Fibroblast of peridontal ligament (primary cell): ENCODE measurements around the gene LINC01488.

Experiments used
- DNase-seq: peaks from one replicate; pipeline ENCODE4 v3.0.0-alpha.2; 2010; ENCODE audit errors: extremely low read depth

LINC01488 gene

DNA sequence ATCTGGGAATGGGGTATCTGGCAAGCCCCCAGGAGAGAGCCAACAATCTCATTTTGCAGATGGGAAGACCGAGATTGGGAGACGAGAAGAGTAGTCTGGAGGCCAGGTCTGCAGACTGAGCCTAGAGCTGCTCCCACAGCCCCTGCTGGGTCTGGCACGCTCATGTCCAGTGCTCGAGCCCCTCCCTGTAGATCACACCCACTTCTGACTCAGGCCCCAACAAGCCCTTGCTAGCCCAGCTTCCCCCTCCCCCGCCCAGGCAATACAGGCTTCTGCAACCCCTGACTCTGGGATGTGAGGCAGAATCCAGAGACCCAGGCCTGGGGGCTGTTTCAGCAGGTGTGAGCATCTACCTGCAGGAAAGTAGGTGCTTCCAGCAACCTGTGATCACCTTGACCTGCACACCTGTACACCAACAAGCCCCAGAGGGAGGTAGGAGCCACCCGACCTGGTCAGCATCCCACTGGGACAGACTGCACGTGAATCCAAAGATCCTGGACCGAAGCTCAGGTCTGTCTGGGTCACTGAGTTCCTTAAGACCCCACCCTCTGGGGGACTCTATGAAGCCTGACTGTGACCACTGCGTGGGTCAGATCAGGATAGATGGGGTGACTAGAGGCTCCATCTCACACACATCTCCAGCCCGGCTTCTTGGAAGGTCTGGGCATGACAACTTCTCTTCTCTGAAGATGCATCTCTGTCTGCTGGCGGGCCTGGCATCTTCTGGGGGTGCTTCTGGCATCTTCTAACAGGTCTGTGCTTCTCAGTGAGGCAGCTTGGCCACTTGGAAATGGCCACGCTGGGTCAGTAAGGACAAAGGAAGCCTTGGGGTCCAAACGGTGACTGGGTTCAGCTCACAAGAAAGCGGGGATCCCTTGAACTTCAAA lies 29.3 kb downstream of the LINC01488 start:
- DNase-seq, result peak; percentile 45

- DNase-seq, result peak; percentile 100
Observed at GRCh38 chr11:69511358-69512055, 30.0 kb downstream of the LINC01488 start.

GRCh38 chr11:69512136-69512535 lies 30.7 kb downstream of the LINC01488 start:
- DNase-seq, result no peak

- DNase-seq, result no peak
Observed at GRCh38 chr11:69512790-69513189, 31.3 kb downstream of the LINC01488 start.

DNA sequence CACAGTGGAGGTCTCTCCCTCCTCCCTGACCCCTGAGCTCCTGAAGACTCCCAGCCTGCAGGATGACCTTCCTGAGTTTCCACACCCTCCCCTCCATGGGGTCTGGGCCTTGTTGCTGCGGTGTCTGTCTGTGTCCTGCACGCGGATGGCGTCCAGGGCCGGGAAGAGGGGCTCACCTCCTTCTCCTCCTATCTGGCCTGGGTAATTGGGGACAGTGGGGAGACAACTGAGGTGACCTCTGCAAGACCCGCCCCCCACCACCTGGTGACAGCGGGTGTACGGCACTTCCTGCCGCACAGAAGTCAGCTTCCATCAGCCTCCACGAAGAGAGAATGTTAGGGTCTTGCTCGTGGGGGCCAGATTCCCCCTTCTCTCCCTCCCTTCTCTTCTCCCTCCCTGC lies 31.7 kb downstream of the LINC01488 start:
- DNase-seq, result no peak

DNA sequence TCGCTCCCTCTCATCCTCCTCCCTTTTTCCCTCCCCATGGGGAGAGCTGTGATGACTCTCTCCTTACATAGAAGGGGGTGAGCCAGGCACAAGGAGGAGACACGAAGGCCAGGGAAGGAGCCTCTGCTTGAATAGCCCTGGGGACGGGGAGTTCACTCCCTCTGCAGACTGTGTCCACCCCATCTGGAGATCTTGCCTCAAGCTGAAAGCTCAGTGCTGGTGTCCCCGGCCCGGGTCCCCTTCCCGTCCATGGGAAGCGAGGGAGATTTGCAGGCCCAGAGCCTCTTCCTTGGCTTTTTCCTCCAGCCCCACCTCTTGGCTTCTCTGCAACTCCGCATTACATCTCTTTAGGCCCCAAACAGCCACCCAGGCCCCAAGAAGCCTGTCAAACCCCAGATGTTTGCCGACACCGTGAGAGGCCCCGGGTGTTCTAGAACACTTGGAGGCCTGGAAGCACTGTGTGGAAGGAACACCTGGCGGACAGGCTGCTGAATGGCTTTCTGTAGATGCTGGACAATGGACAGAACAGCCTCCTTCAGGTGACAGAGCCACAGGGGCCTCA lies 32.3 kb downstream of the LINC01488 start:
- DNase-seq, result no peak

- DNase-seq, result no peak
Observed at GRCh38 chr11:69514771-69515170, 33.3 kb downstream of the LINC01488 start.

GRCh38 chr11:69515271-69516245 lies 34.1 kb downstream of the LINC01488 start:
- no peak for DNase-seq

DNA sequence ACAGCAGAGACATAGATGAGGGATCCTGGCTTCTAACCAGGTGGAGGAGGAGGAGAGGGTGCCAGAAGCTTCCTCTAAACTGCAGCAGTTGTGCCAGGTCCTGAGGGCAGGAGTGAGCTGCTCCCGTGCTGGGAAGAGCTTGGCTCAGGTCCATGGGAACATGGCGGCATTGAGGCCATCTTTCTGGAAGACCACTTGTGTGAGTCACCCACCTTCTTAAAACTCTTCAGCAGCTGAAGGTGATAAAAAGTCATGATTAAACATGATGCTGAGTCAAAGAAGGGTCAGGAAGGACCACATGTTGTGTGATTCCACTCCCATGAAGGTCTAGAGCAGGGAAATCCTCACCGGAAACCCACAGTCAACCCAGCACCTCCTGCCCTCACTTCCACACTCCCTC lies 35.1 kb downstream of the LINC01488 start:
- DNase-seq, result no peak

GRCh38 chr11:69518081-69518950 lies 36.9 kb downstream of the LINC01488 start:
- DNase-seq, result peak; percentile 96

- DNase-seq, result peak; percentile 51
Observed at GRCh38 chr11:69520186-69520916, 38.9 kb downstream of the LINC01488 start.

- DNase-seq, result no peak
Observed at GRCh38 chr11:69521457-69521856, 40.0 kb downstream of the LINC01488 start.

GRCh38 chr11:69523453-69523852 lies 42.0 kb downstream of the LINC01488 start:
- no peak for DNase-seq

GRCh38 chr11:69524291-69524882 lies 42.9 kb downstream of the LINC01488 start:
- DNase-seq, result peak; percentile 40

DNA sequence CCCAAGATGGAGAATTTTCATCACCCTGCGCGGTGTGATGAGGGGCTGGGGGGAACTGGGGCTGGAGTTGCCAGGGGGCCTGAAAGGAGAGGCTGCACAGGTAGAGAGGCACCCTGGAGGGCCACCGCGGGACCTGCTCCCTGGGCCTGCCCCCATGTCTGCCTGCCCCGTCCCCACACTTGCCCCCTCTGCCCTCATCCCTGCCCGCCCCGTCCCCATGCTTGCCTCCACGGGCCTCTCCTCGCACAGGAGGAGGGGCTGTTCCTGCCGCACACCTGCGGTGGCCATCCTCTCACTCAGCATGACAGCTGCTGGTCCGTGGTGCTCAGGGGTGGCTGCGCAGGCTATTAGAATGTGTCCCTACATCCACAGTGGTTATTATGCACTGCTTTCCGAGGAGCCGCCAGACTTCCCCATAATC lies 43.5 kb downstream of the LINC01488 start:
- no peak for DNase-seq

GRCh38 chr11:69525516-69526452 lies 44.3 kb downstream of the LINC01488 start:
- DNase-seq, result no peak

DNA sequence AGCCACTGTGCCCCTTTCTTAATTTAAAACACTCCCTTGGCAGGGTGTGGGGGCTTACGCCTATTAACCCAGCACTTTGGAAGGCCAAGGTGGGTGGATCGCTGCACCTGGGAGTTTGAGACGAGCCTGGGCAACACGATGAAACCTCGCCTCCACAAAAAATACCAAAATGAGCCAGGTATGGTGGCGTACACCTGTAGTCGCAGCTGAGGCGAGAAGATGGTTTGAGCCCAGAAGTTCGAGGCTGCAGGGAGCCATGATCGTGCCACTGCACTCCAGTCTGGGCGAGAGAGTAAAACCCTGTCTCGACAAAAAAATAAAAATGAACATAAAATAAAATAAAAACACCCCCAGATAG lies 45.0 kb downstream of the LINC01488 start:
- no peak for DNase-seq

GRCh38 chr11:69529001-69529400 lies 47.5 kb downstream of the LINC01488 start:
- no peak for DNase-seq
